Neuronal stem cell (in vitro differentiated cells): ENCODE measurements around the gene PLCB2.
A peak's percentile ranks its signal among the peaks of the same experiment; 100 is the strongest.

Source experiments
- DNase-seq: peaks from one replicate; pipeline ENCODE4 v3.0.0-alpha.2; 2013; ENCODE audit warnings: low spot score
- H2AFZ ChIP-seq: one replicate; pipeline ENCODE4 v1.6.1; 2013; ENCODE audit warnings: mild to moderate bottlenecking, low read length, inconsistent platforms
- H2AK5ac ChIP-seq: 2 replicates; pipeline ENCODE4 v1.6.1; 2013; ENCODE audit warnings: low read depth, mild to moderate bottlenecking, inconsistent platforms, low read length, moderate library complexity, mixed read lengths
- H2BK120ac ChIP-seq: 2 replicates; pipeline ENCODE4 v1.6.1; 2013; ENCODE audit warnings: low read depth, mild to moderate bottlenecking, inconsistent platforms, low read length, moderate library complexity, mixed read lengths
- H2BK12ac ChIP-seq: one replicate; pipeline ENCODE4 v1.6.1; 2013; ENCODE audit warnings: low read length, inconsistent platforms
- H2BK15ac ChIP-seq: 2 replicates; pipeline ENCODE4 v1.6.1; 2013; ENCODE audit warnings: mild to moderate bottlenecking, low read length, inconsistent platforms, mixed read lengths
- H2BK5ac ChIP-seq: one replicate; pipeline ENCODE4 v1.6.1; 2013; ENCODE audit warnings: inconsistent platforms, mild to moderate bottlenecking, low read length, moderate library complexity
- H3K14ac ChIP-seq: one replicate; pipeline ENCODE4 v1.6.1; 2013; ENCODE audit warnings: low read length, inconsistent platforms
- H3K18ac ChIP-seq: 2 replicates; pipeline ENCODE4 v1.6.1; 2013; ENCODE audit warnings: low read length, inconsistent platforms
- H3K23ac ChIP-seq: 2 replicates; pipeline ENCODE4 v1.6.1; 2013; ENCODE audit warnings: low read depth, mild to moderate bottlenecking, mixed read lengths, low read length, inconsistent platforms; ENCODE audit not compliant: poor library complexity
- H3K27ac ChIP-seq: replicated peaks from 3 replicates; pipeline ENCODE4 v1.5.1; 2013; ENCODE audit warnings: low read length, inconsistent platforms
- H3K27me3 ChIP-seq, 3 experiments: 2 replicates each; pipeline ENCODE4 v1.6.1; 2013; ENCODE audit warnings: low read length in 3 of 3, mild to moderate bottlenecking in 2 of 3, inconsistent platforms in 1 of 3, low read depth in 1 of 3, mixed read lengths in 1 of 3, moderate library complexity in 1 of 3; ENCODE audit not compliant: control insufficient read depth in 3 of 3, insufficient read depth in 3 of 3
- H3K36me3 ChIP-seq, 2 donors: replicated peaks in 1 of 2; 2 replicates each; pipeline ENCODE4 v1.6.1; 2013; ENCODE audit warnings: low read length in 2 of 2; ENCODE audit not compliant: control insufficient read depth in 2 of 2, insufficient read depth in 2 of 2
- H3K4ac ChIP-seq: 2 replicates; pipeline ENCODE4 v1.6.1; 2013; ENCODE audit warnings: inconsistent platforms, mild to moderate bottlenecking, low read length, moderate library complexity
- H3K4me1 ChIP-seq, 2 donors: 1 replicate in 1 of 2; 2 replicates in 1 of 2; pipeline ENCODE4 v1.6.1; 2013; ENCODE audit warnings: low read length in 2 of 2, low read depth in 1 of 2; ENCODE audit not compliant: control insufficient read depth in 2 of 2, insufficient read depth in 1 of 2
- H3K4me2 ChIP-seq: one replicate; pipeline ENCODE4 v1.6.1; 2013; ENCODE audit warnings: mild to moderate bottlenecking, low read length, inconsistent platforms; ENCODE audit not compliant: insufficient read depth, poor library complexity, severe bottlenecking
- H3K4me3 ChIP-seq, 2 donors: 2 replicates each; pipeline ENCODE4 v1.5.1; 2013; ENCODE audit warnings: low read length in 2 of 2, mild to moderate bottlenecking in 2 of 2, inconsistent platforms in 1 of 2, moderate library complexity in 1 of 2
- H3K79me1 ChIP-seq: one replicate; pipeline ENCODE4 v1.6.1; 2013; ENCODE audit warnings: low read depth, mild to moderate bottlenecking, inconsistent platforms, low read length, moderate library complexity
- H3K9ac ChIP-seq: one replicate; pipeline ENCODE4 v1.6.1; 2013; ENCODE audit warnings: mild to moderate bottlenecking, low read depth, low read length, inconsistent platforms; ENCODE audit not compliant: poor library complexity
- H3K9me3 ChIP-seq, 2 donors: replicated peaks in 1 of 2; 2 replicates each; pipeline versions ENCODE3 to v1.6.1; 2013; ENCODE audit warnings: low read length in 2 of 2, mild to moderate bottlenecking in 2 of 2, inconsistent platforms in 1 of 2, low read depth in 1 of 2, mixed read lengths in 1 of 2, moderate library complexity in 1 of 2; ENCODE audit not compliant: control insufficient read depth in 2 of 2, insufficient read depth in 1 of 2
- H4K8ac ChIP-seq: one replicate; pipeline ENCODE4 v1.6.1; 2013; ENCODE audit warnings: low read depth, mild to moderate bottlenecking, inconsistent platforms, low read length, moderate library complexity
- H4K91ac ChIP-seq: one replicate; pipeline ENCODE4 v1.6.1; 2013; ENCODE audit warnings: low read length, low read depth, mild to moderate bottlenecking, inconsistent platforms; ENCODE audit not compliant: poor library complexity
- WGBS, 2 donors: extraction: QIAGEN DNeasy Blood & Tissue Kit; methylation state at CpG; one replicate each; pipeline ENCODE4 v1.1.7; 2013; ENCODE audit warnings: missing lambda C conversion rate in 2 of 2, mixed read lengths in 1 of 2; ENCODE audit not compliant: insufficient read length in 2 of 2, insufficient replicate concordance in 1 of 2; ENCODE audit errors: extremely low coverage in 2 of 2; 5-methylcytosine and 5-hydroxymethylcytosine counted together

PLCB2 gene

GRCh38 chr15:40314723-40315276, 7.1 kb upstream of the PLCB2 start:
- Histone ChIP-seq H3K4me3 (no peak overlapping the region), H3K4me1 (peaks cover 0 to 2% of the 10 kb centered on the region in 2 donors), H3K27ac (no peak overlapping the region), H4K8ac (no peak overlapping the region), H3K14ac (no peak overlapping the region), H2BK120ac (no peak overlapping the region), H2AK5ac (no peak overlapping the region), H3K23ac (no peak overlapping the region), H4K91ac (no peak overlapping the region), H2BK15ac (no peak overlapping the region), H3K4me2 (no peak overlapping the region), H2BK5ac (no peak overlapping the region), H3K9me3 (no peaks in the 10 kb centered on the region), H2BK12ac (no peak overlapping the region), H3K79me1 (no peaks in the 10 kb centered on the region), H3K9ac (no peak overlapping the region), H3K4ac (no peak overlapping the region), H3K36me3 (no peaks in the 10 kb centered on the region), H3K18ac (no peak overlapping the region), H3K27me3 (peaks cover 0 to 7% (median 6%) of the 10 kb centered on the region in 3 experiments), H2AFZ (no peak overlapping the region)
- WGBS, 2 donors: no CpG with 5 or more reads among the region's 4 CpGs
- no peak for DNase-seq

GRCh38 chr15:40313531-40314398, 6.0 kb upstream of the PLCB2 start:
- H3K14ac ChIP-seq: no peak overlapping the region
- no peak overlapping the region for H2AFZ ChIP-seq
- no peak overlapping the region for H2BK12ac ChIP-seq
- WGBS, 2 donors: no CpG with 5 or more reads among the region's 10 CpGs
- H3K18ac ChIP-seq: no peak overlapping the region
- no peak overlapping the region for H2BK120ac ChIP-seq
- no peak overlapping the region for H3K27ac ChIP-seq
- H4K91ac ChIP-seq: no peak overlapping the region
- no peak overlapping the region for H3K4ac ChIP-seq
- H3K4me3 ChIP-seq: peak overlapping the region in 1 of 2 donors; percentile 29
- H2AK5ac ChIP-seq: no peak overlapping the region
- H3K9ac ChIP-seq: no peak overlapping the region
- peaks cover 3 to 12% of the 10 kb centered on the region in 2 donors for H3K4me1 ChIP-seq
- H3K36me3 ChIP-seq: no peaks in the 10 kb centered on the region
- H2BK5ac ChIP-seq: no peak overlapping the region
- H2BK15ac ChIP-seq: no peak overlapping the region
- H3K23ac ChIP-seq: no peak overlapping the region
- no peaks in the 10 kb centered on the region for H3K9me3 ChIP-seq
- H3K79me1 ChIP-seq: no peaks in the 10 kb centered on the region
- H4K8ac ChIP-seq: no peak overlapping the region
- H3K27me3 ChIP-seq: peaks cover 0 to 7% (median 6%) of the 10 kb centered on the region in 3 experiments
- DNase-seq: no peak
- H3K4me2 ChIP-seq: no peak overlapping the region

- H3K4me3 ChIP-seq: no peak overlapping the region
- peak overlapping the region; percentile 12 for H3K9ac ChIP-seq
- DNase-seq: no peak
- no peaks in the 10 kb centered on the region for H3K79me1 ChIP-seq
- H2BK5ac ChIP-seq: no peak overlapping the region
- H4K91ac ChIP-seq: no peak overlapping the region
- no peak overlapping the region for H2BK15ac ChIP-seq
- no CpG with 5 or more reads among the region's 10 CpGs for WGBS, 2 donors
- H2BK120ac ChIP-seq: no peak overlapping the region
- H3K4me1 ChIP-seq: peaks cover 5 to 18% of the 10 kb centered on the region in 2 donors
- H3K9me3 ChIP-seq: no peaks in the 10 kb centered on the region
- H3K23ac ChIP-seq: peak overlapping the region; percentile 58
- H3K27me3 ChIP-seq: peaks cover 0 to 7% (median 6%) of the 10 kb centered on the region in 3 experiments
- H3K36me3 ChIP-seq: no peaks in the 10 kb centered on the region
- no peak overlapping the region for H4K8ac ChIP-seq
- H3K27ac ChIP-seq: no peak overlapping the region
- H3K4me2 ChIP-seq: no peak overlapping the region
- no peak overlapping the region for H2AFZ ChIP-seq
- H2AK5ac ChIP-seq: no peak overlapping the region
- H3K18ac ChIP-seq: no peak overlapping the region
- H3K14ac ChIP-seq: no peak overlapping the region
- H2BK12ac ChIP-seq: no peak overlapping the region
- H3K4ac ChIP-seq: no peak overlapping the region
These were observed 4.8 kb upstream of the PLCB2 start for GRCh38 chr15:40312370-40313158.

GRCh38 chr15:40310993-40311392, 3.3 kb upstream of the PLCB2 start:
- Histone ChIP-seq H3K18ac (no peak overlapping the region), H2BK15ac (no peak overlapping the region), H2AK5ac (no peak overlapping the region), H3K4ac (no peak overlapping the region), H3K27ac (no peak overlapping the region), H3K9ac (no peak overlapping the region), H3K27me3 (peaks cover 0 to 7% (median 6%) of the 10 kb centered on the region in 3 experiments), H3K9me3 (no peaks in the 10 kb centered on the region), H3K4me1 (peaks cover 5 to 31% of the 10 kb centered on the region in 2 donors), H2AFZ (no peak overlapping the region), H3K14ac (no peak overlapping the region), H2BK12ac (no peak overlapping the region), H2BK120ac (no peak overlapping the region), H4K8ac (no peak overlapping the region), H3K36me3 (no peaks in the 10 kb centered on the region), H3K79me1 (no peaks in the 10 kb centered on the region), H2BK5ac (no peak overlapping the region), H4K91ac (no peak overlapping the region), H3K4me2 (no peak overlapping the region), H3K23ac (no peak overlapping the region), H3K4me3 (no peak overlapping the region)
- WGBS, 2 donors: no CpG with 5 or more reads among the region's 3 CpGs
- no peak for DNase-seq
